Gastrocnemius medialis (tissue), 4 donors: ENCODE results near the gene USF3.

Experiments used
- CTCF ChIP-seq, 5 experiments: fragments of 450-650 bp in 3 of 5; fragments of 200-600 bp in 2 of 5; sonication (generic) in 2 of 5; IDR thresholded peaks in 4 of 5; conservative IDR thresholded peaks in 1 of 5; 1 replicate in 4 of 5; 2 replicates in 1 of 5; pipeline ENCODE4 v1.5.1; 2016 to 2019; ENCODE audit warnings: antibody characterized with exemption in 5 of 5, mild to moderate bottlenecking in 3 of 5, moderate library complexity in 3 of 5
- POLR2A ChIP-seq, 2 donors: fragments of 450-650 bp; IDR thresholded peaks; one replicate each; pipeline ENCODE4 v1.6.1; 2017; ENCODE audit warnings: antibody characterized with exemption in 2 of 2, mild to moderate bottlenecking in 2 of 2, moderate library complexity in 2 of 2

DNA sequence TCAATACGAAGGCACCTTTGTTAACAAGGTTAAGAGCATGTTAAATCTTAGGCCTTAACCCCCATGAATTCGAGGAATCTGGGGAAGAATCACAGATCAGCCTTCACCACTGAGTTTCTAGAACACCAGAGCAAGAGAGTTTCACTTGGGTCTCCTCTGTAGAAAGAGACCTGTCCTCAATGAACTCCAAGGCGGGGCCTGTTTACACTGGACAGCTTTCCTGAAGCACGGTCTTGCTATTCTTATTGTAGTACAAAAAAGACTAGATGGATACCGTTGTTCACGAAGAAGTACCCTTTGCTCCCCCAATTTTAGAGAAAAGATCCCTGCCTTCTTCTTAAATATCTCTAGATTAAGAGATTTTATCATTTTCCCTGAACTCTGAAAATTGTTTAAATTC, 64.9 kb downstream of the USF3 start:
- TF ChIP-seq POLR2A (IDR thresholded peaks at IDR 0.05): no peak
- TF ChIP-seq CTCF (IDR thresholded peaks at IDR 0.05 in 4 of 5, conservative IDR thresholded peaks at IDR 0.05 in 1 of 5): no peak
